Measurements from ENCODE around the gene SIRT6.

- TF ChIP-seq SMC3 (IDR thresholded peaks at IDR 0.05; ENCODE audit: low read depth, low read length) (no peak), RCOR1 (IDR thresholded peaks at IDR 0.05; ENCODE audit: insufficient replicate concordance, low read length) (no peak), RFX5 (IDR thresholded peaks at IDR 0.05; ENCODE audit: low read depth, low read length) (no peak), MAFK (IDR thresholded peaks at IDR 0.05; ENCODE audit: low read depth, low read length) (no peak)
- TF ChIP-seq, protein P1, sequence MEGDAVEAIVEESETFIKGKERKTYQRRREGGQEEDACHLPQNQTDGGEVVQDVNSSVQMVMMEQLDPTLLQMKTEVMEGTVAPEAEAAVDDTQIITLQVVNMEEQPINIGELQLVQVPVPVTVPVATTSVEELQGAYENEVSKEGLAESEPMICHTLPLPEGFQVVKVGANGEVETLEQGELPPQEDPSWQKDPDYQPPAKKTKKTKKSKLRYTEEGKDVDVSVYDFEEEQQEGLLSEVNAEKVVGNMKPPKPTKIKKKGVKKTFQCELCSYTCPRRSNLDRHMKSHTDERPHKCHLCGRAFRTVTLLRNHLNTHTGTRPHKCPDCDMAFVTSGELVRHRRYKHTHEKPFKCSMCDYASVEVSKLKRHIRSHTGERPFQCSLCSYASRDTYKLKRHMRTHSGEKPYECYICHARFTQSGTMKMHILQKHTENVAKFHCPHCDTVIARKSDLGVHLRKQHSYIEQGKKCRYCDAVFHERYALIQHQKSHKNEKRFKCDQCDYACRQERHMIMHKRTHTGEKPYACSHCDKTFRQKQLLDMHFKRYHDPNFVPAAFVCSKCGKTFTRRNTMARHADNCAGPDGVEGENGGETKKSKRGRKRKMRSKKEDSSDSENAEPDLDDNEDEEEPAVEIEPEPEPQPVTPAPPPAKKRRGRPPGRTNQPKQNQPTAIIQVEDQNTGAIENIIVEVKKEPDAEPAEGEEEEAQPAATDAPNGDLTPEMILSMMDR (conservative IDR thresholded peaks at IDR 0.05; ENCODE audit: low read depth, low read length): no peak
Observed at GRCh38 chr19:4187313-4188122, 5.2 kb upstream of the SIRT6 start.
